Eye (tissue), 1 donor: ENCODE data around the gene CTNNA3.
A peak's percentile ranks its signal among the peaks of the same experiment; 100 is the strongest.

Experiments
- DNase-seq: peaks from one replicate; pipeline ENCODE4 v3.0.0-alpha.2; 2015

Gene CTNNA3

GRCh38 chr10:66625709-66626590, 1070.0 kb downstream of the CTNNA3 start:
- no peak for DNase-seq

GRCh38 chr10:66622050-66622449, 1073.9 kb downstream of the CTNNA3 start:
- DNase-seq: no peak

- no peak for DNase-seq
Observed at GRCh38 chr10:66604195-66604594, 1091.8 kb downstream of the CTNNA3 start.

- DNase-seq: no peak
Observed at GRCh38 chr10:66591865-66592264, 1104.1 kb downstream of the CTNNA3 start.

GRCh38 chr10:66587680-66588050, 1108.3 kb downstream of the CTNNA3 start:
- no peak for DNase-seq

GRCh38 chr10:66586897-66587679, 1108.9 kb downstream of the CTNNA3 start:
- no peak for DNase-seq

GRCh38 chr10:66586073-66586472, 1109.9 kb downstream of the CTNNA3 start:
- no peak for DNase-seq

GRCh38 chr10:66575251-66575855, 1120.6 kb downstream of the CTNNA3 start:
- DNase-seq: peak; percentile 17

GRCh38 chr10:66572700-66573099, 1123.3 kb downstream of the CTNNA3 start:
- DNase-seq: no peak

GRCh38 chr10:66565999-66566398, 1130.0 kb downstream of the CTNNA3 start:
- no peak for DNase-seq

GRCh38 chr10:66564287-66564686, 1131.7 kb downstream of the CTNNA3 start:
- DNase-seq: no peak

- DNase-seq: peak; percentile 21
Observed at GRCh38 chr10:66555061-66555460, 1140.9 kb downstream of the CTNNA3 start.

- no peak for DNase-seq
Observed at GRCh38 chr10:66552331-66552730, 1143.7 kb downstream of the CTNNA3 start.

GRCh38 chr10:66550351-66550750, 1145.6 kb downstream of the CTNNA3 start:
- DNase-seq: no peak

- DNase-seq: no peak
Observed at GRCh38 chr10:66538908-66539307, 1157.1 kb downstream of the CTNNA3 start.

- DNase-seq: no peak
Observed at GRCh38 chr10:66538371-66538770, 1157.6 kb downstream of the CTNNA3 start.

- no peak for DNase-seq
Observed at GRCh38 chr10:66537186-66537585, 1158.8 kb downstream of the CTNNA3 start.

GRCh38 chr10:66535439-66535838, 1160.6 kb downstream of the CTNNA3 start:
- DNase-seq: no peak

- DNase-seq: no peak
Observed at GRCh38 chr10:66534866-66535265, 1161.1 kb downstream of the CTNNA3 start.

GRCh38 chr10:66521506-66521905, 1174.5 kb downstream of the CTNNA3 start:
- DNase-seq: no peak

- DNase-seq: no peak
Observed at GRCh38 chr10:66519616-66520015, 1176.4 kb downstream of the CTNNA3 start.

GRCh38 chr10:66514666-66515065, 1181.3 kb downstream of the CTNNA3 start:
- no peak for DNase-seq

- no peak for DNase-seq
Observed at GRCh38 chr10:66513504-66513903, 1182.5 kb downstream of the CTNNA3 start.
